ENCODE data around the gene AOPEP. TPM values are rescaled to one million over a fixed set of nuclear protein-coding genes. Genes with fewer than 3 reads are reported as not detected.

Gene AOPEP
- total and polyA plus RNA-seq, 7 donors = 28.0 to 490 (median 184) TPM

GRCh38 chr9:94885854-94886447, 159.5 kb downstream of the AOPEP start:
- 38 to 77% methylated on average over 4 of the region's 4 CpGs for WGBS, 2 donors

GRCh38 chr9:94887721-94888120, 161.2 kb downstream of the AOPEP start:
- Histone ChIP-seq H3K9me3 (no peaks in the 10 kb centered on the region), H3K27me3 (no peaks in the 10 kb centered on the region), H3K36me3 (no peaks in the 10 kb centered on the region), H3K4me3 (no peak overlapping the region), H3K4me1 (peaks cover 0 to 7% (median 4%) of the 10 kb centered on the region in 4 donors), H3K27ac (no peak overlapping the region)
- DNase-seq = no peak
- TF ChIP-seq POLR2A (IDR thresholded peaks at IDR 0.05) (no peak), CTCF (IDR thresholded peaks at IDR 0.05) (no peak), POLR2AphosphoS5 (IDR thresholded peaks at IDR 0.05) (no peak), EP300 (IDR thresholded peaks at IDR 0.05) (no peak)
- intact Hi-C loops (cut with DNase I) = no loop called here
- WGBS, 2 donors = 88 to 89% methylated on average over 2 of the region's 2 CpGs

More at GRCh38 chr9:94885854-94886447, 159.5 kb downstream of the AOPEP start:
- TF ChIP-seq CTCF (IDR thresholded peaks at IDR 0.05) = no peak
- TF ChIP-seq EP300 (IDR thresholded peaks at IDR 0.05) = no peak
- no peak for TF ChIP-seq POLR2AphosphoS5 (IDR thresholded peaks at IDR 0.05)
- no peak for TF ChIP-seq POLR2A (IDR thresholded peaks at IDR 0.05)
- Histone ChIP-seq H3K9me3 (no peaks in the 10 kb centered on the region), H3K27me3 (no peaks in the 10 kb centered on the region), H3K4me3 (no peak overlapping the region), H3K4me1 (peaks cover 0 to 7% (median 4%) of the 10 kb centered on the region in 4 donors), H3K36me3 (no peaks in the 10 kb centered on the region), H3K27ac (no peak overlapping the region)
- intact Hi-C loops (cut with DNase I) = no loop called here
- DNase-seq = no peak

- no peak for TF ChIP-seq EP300 (IDR thresholded peaks at IDR 0.05)
- no peak for TF ChIP-seq POLR2AphosphoS5 (IDR thresholded peaks at IDR 0.05)
- no peak for TF ChIP-seq POLR2A (IDR thresholded peaks at IDR 0.05)
- no peak for TF ChIP-seq CTCF (IDR thresholded peaks at IDR 0.05)
- 90 to 94% methylated on average over 8 of the region's 8 CpGs for WGBS, 2 donors
- no peak overlapping the region for H3K4me3 ChIP-seq
- H3K27ac ChIP-seq = no peak overlapping the region
- H3K9me3 ChIP-seq = no peaks in the 10 kb centered on the region
- intact Hi-C loops (cut with DNase I) = no loop called here
- H3K36me3 ChIP-seq = no peaks in the 10 kb centered on the region
- no peak for DNase-seq
- H3K4me1 ChIP-seq = peaks cover 0 to 7% (median 4%) of the 10 kb centered on the region in 4 donors
- no peaks in the 10 kb centered on the region for H3K27me3 ChIP-seq
These were observed 162.3 kb downstream of the AOPEP start for GRCh38 chr9:94888775-94889174.

GRCh38 chr9:94889628-94890027, 163.1 kb downstream of the AOPEP start:
- TF ChIP-seq POLR2AphosphoS5 (IDR thresholded peaks at IDR 0.05) = no peak
- no peak for TF ChIP-seq POLR2A (IDR thresholded peaks at IDR 0.05)
- no peak for TF ChIP-seq EP300 (IDR thresholded peaks at IDR 0.05)
- Histone ChIP-seq H3K27ac (no peak overlapping the region), H3K27me3 (no peaks in the 10 kb centered on the region), H3K9me3 (no peaks in the 10 kb centered on the region), H3K4me1 (peaks cover 0 to 7% (median 4%) of the 10 kb centered on the region in 4 donors), H3K36me3 (no peaks in the 10 kb centered on the region), H3K4me3 (no peak overlapping the region)
- intact Hi-C loops (cut with DNase I) = no loop called here
- DNase-seq = no peak
- WGBS, 2 donors = 94 to 96% methylated on average over 3 of the region's 3 CpGs

- TF ChIP-seq EP300 (IDR thresholded peaks at IDR 0.05) (no peak), POLR2AphosphoS5 (IDR thresholded peaks at IDR 0.05) (no peak), CTCF (IDR thresholded peaks at IDR 0.05) (no peak)
- H3K4me1 ChIP-seq = no peaks in the 10 kb centered on the region
- WGBS, 2 donors = 97 to 100% methylated on average over 1 of the region's 1 CpG
- no peak overlapping the region for H3K27ac ChIP-seq
- intact Hi-C loops (cut with DNase I) = no loop called here
- no peak for DNase-seq
- H3K36me3 ChIP-seq = no peaks in the 10 kb centered on the region
- no peaks in the 10 kb centered on the region for H3K27me3 ChIP-seq
- H3K9me3 ChIP-seq = no peaks in the 10 kb centered on the region
- H3K4me3 ChIP-seq = no peak overlapping the region
These were observed 164.7 kb downstream of the AOPEP start for GRCh38 chr9:94891183-94891582.

Measured in sigmoid colon (tissue), 7 donors.